HG03159 (cell line): ENCODE data around the gene IGSF21.
"Not testable (repeated sequence)": the region's sequence is repeated elsewhere in the genome, so short reads cannot be mapped to it uniquely, and the experiment has no call there.

Experiments used
- ATAC-seq: cut with Tn5 transposase; IDR thresholded peaks from one replicate; pipeline ENCODE4 v1.9.1; 2021; ENCODE audit warnings: mild to moderate bottlenecking, moderate library complexity; ENCODE audit not compliant: unreplicated experiment

IGSF21 gene

GRCh38 chr1:18144062-18144461 is 36.5 kb downstream of the IGSF21 start:
- ATAC-seq = no peak

GRCh38 chr1:18144916-18145647 is 37.5 kb downstream of the IGSF21 start:
- no peak for ATAC-seq

- ATAC-seq = no peak
Measured at GRCh38 chr1:18145851-18146618, 38.4 kb downstream of the IGSF21 start.

- no peak for ATAC-seq
Measured at GRCh38 chr1:18146886-18147285, 39.3 kb downstream of the IGSF21 start.

- no peak for ATAC-seq
Measured at GRCh38 chr1:18147672-18148071, 40.1 kb downstream of the IGSF21 start.

GRCh38 chr1:18148461-18148860 is 40.9 kb downstream of the IGSF21 start:
- no peak for ATAC-seq

- no peak for ATAC-seq
Measured at GRCh38 chr1:18149027-18149641, 41.5 kb downstream of the IGSF21 start.

- no peak for ATAC-seq
Measured at GRCh38 chr1:18151436-18152122, 44.0 kb downstream of the IGSF21 start.

- no peak for ATAC-seq
Measured at GRCh38 chr1:18154430-18155194, 47.0 kb downstream of the IGSF21 start.

GRCh38 chr1:18155881-18156385 is 48.3 kb downstream of the IGSF21 start:
- ATAC-seq = no peak

- no peak for ATAC-seq
Measured at GRCh38 chr1:18157352-18157751, 49.8 kb downstream of the IGSF21 start.

GRCh38 chr1:18157968-18158367 is 50.4 kb downstream of the IGSF21 start:
- ATAC-seq = no peak

GRCh38 chr1:18158714-18159113 is 51.1 kb downstream of the IGSF21 start:
- ATAC-seq = no peak

- ATAC-seq = no peak
Measured at GRCh38 chr1:18160290-18160942, 52.8 kb downstream of the IGSF21 start.

- no peak for ATAC-seq
Measured at GRCh38 chr1:18161690-18162089, 54.1 kb downstream of the IGSF21 start.

GRCh38 chr1:18165640-18166039 is 58.0 kb downstream of the IGSF21 start:
- not testable (repeated sequence) for ATAC-seq

GRCh38 chr1:18166341-18166740 is 58.7 kb downstream of the IGSF21 start:
- ATAC-seq = no peak

GRCh38 chr1:18166929-18167328 is 59.3 kb downstream of the IGSF21 start:
- ATAC-seq = no peak

GRCh38 chr1:18170444-18170843 is 62.8 kb downstream of the IGSF21 start:
- no peak for ATAC-seq

GRCh38 chr1:18174037-18174436 is 66.4 kb downstream of the IGSF21 start:
- no peak for ATAC-seq
